Measurements from ENCODE around the gene MUC6. TPM values are rescaled to one million over a fixed set of nuclear protein-coding genes. Genes with fewer than 3 reads are reported as not detected.

The MUC6 gene
- total RNA-seq, 1 donor from 2014 or later = 173 TPM

DNA sequence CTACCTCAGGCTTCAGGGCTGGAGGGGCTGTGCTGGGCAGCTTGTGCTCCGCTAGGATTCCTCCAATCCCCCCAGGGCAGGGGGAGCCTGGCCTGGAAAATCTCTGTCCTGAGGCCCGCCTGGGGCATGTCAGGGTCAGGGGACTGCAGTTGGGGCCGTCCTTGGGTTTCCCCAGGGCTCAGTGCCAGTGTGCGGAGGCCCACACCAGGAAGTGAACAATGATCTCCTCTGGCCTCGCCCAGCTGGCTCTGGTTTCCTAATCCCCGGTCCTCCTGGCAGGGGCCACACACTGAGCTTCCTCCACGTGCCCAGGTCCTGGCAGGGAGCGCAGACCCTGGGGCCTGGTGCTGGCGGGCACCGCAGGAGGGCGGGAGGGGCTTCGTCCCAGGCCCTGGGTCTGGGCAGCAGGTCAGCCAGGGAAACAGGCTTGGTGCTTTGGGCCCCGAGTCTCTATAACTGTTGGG, 36.8 kb upstream of the MUC6 start:
- peak; percentile 78 for DNase-seq (ENCODE audit: low spot score)

- no peak for DNase-seq (ENCODE audit: low spot score)
Measured at GRCh38 chr11:1072821-1073231, 36.3 kb upstream of the MUC6 start.

DNA sequence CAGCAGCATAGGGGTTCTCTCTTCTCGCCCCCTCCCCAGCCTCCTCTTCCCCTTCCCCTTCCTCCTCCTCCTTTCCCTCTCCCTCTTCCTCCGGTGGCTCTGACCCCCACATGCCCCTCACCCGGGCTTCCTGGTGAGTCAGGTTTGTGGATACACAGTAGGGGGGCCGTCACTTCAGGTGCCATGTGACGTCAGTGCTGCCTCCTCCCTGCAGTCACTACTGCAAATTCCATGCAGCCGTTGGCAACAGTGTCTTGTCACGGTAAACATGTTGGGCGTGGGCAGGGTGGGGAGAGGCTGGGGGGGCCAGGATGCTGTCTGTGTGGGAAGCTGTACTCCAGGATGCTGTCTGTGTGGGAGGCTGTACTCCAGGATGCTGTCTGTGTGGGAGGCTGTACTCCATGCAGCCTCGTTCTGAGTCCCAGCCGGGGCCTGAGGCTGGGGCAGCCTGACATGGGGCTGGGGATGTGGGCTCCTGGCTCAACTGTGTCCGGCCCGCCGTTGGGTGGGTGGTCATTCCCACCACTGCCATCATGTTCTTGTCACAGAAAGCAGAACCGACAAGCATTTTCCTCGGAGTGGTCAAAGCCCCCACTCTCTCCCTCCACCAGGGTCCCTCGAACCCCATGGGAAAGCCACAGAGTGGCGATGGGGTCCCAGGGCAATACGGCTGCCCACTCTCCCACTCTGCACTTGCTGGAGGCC, 35.8 kb upstream of the MUC6 start:
- DNase-seq (ENCODE audit: low spot score) = no peak

- DNase-seq (ENCODE audit: low spot score) = no peak
Measured at GRCh38 chr11:1071571-1072115, 35.1 kb upstream of the MUC6 start.

- DNase-seq (ENCODE audit: low spot score) = no peak
Measured at GRCh38 chr11:1070594-1071462, 34.3 kb upstream of the MUC6 start.

GRCh38 chr11:1069740-1070139, 33.2 kb upstream of the MUC6 start:
- no peak for DNase-seq (ENCODE audit: low spot score)

DNA sequence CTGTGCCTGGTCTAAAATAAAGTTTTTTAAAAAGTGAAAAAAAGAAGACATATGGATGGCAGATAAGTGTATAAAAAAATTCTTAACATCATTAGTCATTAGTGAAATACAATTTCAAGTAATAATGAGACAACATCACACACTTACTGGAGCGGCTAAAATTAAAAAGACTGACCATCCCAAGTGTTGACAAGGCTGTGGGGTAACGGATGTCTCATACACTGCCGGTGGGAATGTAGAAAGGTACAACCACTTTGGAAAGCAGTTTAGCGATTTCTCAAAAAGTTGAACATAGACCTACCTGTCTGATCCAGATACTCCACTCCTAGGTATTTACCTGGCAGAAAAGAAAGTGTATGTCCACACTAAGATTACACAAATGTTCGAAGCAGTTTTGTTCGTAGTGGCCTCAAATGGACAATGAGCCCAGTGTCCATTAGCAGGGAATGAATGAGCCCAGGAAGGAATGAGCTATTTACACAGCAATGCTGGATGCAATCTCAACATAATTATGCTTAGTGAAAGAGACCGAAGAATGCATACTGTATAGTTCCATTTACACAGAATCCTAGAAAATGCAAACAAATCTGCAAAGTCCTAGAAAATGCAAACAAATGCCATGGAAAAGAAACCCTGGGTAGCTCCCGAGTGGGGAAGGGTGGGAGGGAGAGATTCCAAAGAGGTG, 31.4 kb upstream of the MUC6 start:
- no peak for DNase-seq (ENCODE audit: low spot score)

- no peak for DNase-seq (ENCODE audit: low spot score)
Measured at GRCh38 chr11:1064167-1064566, 27.6 kb upstream of the MUC6 start.

GRCh38 chr11:1062075-1062820, 25.7 kb upstream of the MUC6 start:
- DNase-seq (ENCODE audit: low spot score) = no peak

GRCh38 chr11:1060852-1061616, 24.5 kb upstream of the MUC6 start:
- DNase-seq (ENCODE audit: low spot score) = peak; percentile 55

- DNase-seq (ENCODE audit: low spot score) = no peak
Measured at GRCh38 chr11:1060410-1060809, 23.9 kb upstream of the MUC6 start.

- DNase-seq (ENCODE audit: low spot score) = no peak
Measured at GRCh38 chr11:1059759-1060158, 23.2 kb upstream of the MUC6 start.

DNA sequence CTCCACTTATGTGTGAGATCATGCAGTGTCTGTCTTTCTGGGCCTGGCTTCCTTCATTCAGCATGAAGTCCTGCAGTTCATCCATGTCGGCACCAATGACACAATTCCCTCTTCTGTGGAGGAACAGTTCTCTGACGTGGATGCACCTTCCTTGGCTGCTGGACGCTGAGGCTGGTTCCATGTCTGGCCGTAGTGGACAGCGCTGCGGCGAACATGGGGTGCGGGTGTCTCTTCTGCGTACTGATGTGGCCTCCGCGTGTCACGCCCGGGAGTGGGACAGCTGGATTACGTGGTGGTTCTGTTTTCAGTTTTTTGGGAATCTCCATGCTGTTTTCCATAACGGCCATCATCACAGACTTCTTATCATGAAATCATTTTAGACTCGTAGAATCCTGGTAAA, 21.3 kb upstream of the MUC6 start:
- DNase-seq (ENCODE audit: low spot score) = no peak

- no peak for DNase-seq (ENCODE audit: low spot score)
Measured at GRCh38 chr11:1055990-1056771, 19.7 kb upstream of the MUC6 start.

GRCh38 chr11:1055109-1055703, 18.7 kb upstream of the MUC6 start:
- DNase-seq (ENCODE audit: low spot score) = no peak

DNA sequence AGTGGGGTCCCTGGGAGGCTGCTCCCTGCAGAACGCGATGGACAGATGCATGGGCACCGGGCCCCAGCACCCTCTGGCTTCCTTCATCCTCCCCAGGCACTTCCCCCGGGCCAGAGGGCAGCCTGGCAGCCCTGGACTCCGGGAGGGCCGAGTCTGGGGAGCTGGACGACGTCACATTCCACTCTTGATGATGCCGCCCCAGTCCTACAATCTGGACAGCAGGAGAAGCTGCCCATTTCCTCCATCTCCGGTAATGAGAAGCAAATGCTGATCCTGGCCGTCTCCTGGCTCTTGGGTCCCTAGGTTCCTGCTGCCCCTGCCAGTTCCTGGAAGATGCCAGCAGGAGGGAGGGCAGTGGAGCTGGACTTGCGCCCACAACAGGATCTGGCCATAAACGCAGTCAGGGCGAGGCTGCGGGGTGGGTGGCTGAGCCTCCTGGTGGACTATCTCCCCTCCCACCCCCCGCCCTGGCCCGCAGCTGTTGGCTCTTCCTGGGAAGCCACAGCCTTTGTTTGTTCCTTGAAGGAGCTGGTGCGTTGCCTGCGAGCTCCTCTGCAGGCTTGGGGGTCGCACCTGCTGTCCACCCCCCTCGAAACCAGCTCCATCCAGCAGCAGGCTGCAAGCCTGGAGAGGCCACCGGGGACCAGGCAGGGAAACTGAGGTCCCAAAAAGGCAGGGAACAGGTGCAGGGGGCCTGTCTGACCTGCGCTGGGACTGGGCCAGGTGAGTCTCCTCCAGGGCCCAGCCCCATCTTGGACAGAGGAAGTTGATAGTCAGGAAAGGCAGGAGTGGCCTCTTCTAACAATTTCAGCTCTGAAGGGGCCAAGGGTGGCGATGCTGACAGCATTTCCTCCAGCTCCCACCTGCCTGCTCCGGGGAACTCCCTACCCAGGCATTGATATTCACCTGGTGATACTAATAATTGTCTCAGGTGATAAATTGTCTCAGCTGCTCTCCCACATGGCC, 17.9 kb upstream of the MUC6 start:
- DNase-seq (ENCODE audit: low spot score) = peak; percentile 42

DNA sequence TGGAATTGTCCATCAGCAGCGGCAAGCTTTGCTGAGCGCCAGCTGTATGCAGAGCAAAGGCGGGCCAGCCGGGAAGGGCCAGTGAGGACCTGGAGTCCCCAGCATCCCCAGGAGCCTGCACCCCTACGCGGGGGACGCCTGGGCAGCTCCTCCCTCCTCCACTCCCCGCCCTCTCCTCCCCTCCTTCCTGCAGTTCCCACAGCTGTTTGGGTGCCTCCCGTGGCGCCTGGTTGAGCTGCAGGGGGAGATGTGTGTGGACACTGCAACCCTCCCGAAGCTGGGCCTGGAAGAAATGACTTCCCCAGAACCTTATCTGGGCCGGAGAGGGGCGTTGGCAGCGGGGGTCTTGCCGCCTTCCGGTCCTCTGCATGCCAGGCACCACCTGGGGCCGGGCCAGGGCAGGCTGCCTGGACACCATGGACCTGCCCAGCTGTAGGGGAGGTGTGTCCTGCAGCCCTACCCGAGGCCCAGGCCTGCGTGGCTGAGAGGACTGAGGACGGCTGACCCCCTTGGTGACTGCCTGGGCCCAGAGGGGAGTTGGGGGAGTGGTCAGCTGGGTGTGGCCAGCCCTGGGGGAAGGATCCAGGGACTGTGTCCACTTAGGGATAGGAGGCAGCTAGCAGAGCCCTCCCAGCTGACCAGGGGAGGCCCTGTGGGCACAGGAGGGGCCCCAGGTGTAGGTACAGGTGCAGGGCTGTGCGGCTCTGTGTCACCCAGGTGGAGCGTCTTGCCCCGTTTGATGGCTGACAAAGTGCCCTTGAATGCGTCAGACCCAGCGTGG, 16.8 kb upstream of the MUC6 start:
- DNase-seq (ENCODE audit: low spot score) = no peak
